Tibial nerve (tissue), 4 donors: ENCODE measurements around the gene ECE1. TPM values are rescaled to one million over a fixed set of nuclear protein-coding genes. Genes with fewer than 3 reads are reported as not detected.

Experiments
- DNase-seq, 2 donors: peaks; one replicate each; pipeline ENCODE4 v3.0.0-alpha.2; 2019; ENCODE audit warnings: low spot score in 2 of 2
- H3K27ac ChIP-seq, 4 donors: fragments of 200-600 bp; sonication (generic) in 3 of 4; one replicate each; pipeline ENCODE4 v1.5.1; 2017 to 2019; ENCODE audit warnings: mild to moderate bottlenecking in 1 of 4
- H3K27me3 ChIP-seq, 2 donors: fragments of 200-600 bp; sonication (generic) in 1 of 2; one replicate each; pipeline versions ENCODE4 v1.5.1 to v1.6.0; 2017 to 2019
- H3K36me3 ChIP-seq, 3 donors: fragments of 200-600 bp; sonication (generic); one replicate each; pipeline ENCODE4 v1.5.1; 2018 to 2019
- H3K4me1 ChIP-seq, 4 donors: fragments of 200-600 bp; sonication (generic) in 3 of 4; one replicate each; pipeline ENCODE4 v1.5.1; 2017 to 2019
- H3K4me3 ChIP-seq, 4 donors: fragments of 200-600 bp; sonication (generic) in 3 of 4; one replicate each; pipeline ENCODE4 v1.5.1; 2017 to 2019; ENCODE audit warnings: mild to moderate bottlenecking in 1 of 4, moderate library complexity in 1 of 4
- H3K9me3 ChIP-seq, 4 donors: fragments of 200-600 bp; sonication (generic) in 3 of 4; one replicate each; pipeline ENCODE4 v1.5.1; 2017 to 2019
- EP300 ChIP-seq, 2 donors: sonication (generic); formaldehyde crosslinking; IDR thresholded peaks; one replicate each; pipeline ENCODE4 v1.6.1; 2017; ENCODE audit warnings: antibody characterized with exemption in 2 of 2, mild to moderate bottlenecking in 1 of 2
- POLR2A ChIP-seq, 2 donors: fragments of 450-650 bp; IDR thresholded peaks; one replicate each; pipeline ENCODE4 v1.6.1; 2017; ENCODE audit warnings: antibody characterized with exemption in 2 of 2, mild to moderate bottlenecking in 2 of 2, moderate library complexity in 2 of 2
- WGBS, 2 donors: methylation state at CpG; one replicate each; pipeline ENCODE4 v1.1.5; 2018; 5-methylcytosine and 5-hydroxymethylcytosine counted together
- total RNA-seq, 4 donors: library from RNA; depleted of rRNA; stranded (reverse); fragments of >200 nt; gene quantifications; one replicate each; pipeline ENCODE4 v1.1.0, GENCODE V29; 2016
- TF ChIP-seq, protein P1 (sequence below), 5 experiments: fragments of 200-600 bp in 3 of 5; fragments of 450-650 bp in 2 of 5; sonication (generic) in 3 of 5; IDR thresholded peaks; one replicate each; pipeline ENCODE4 v1.5.1; 2016 to 2019; ENCODE audit warnings: antibody characterized with exemption in 5 of 5, mild to moderate bottlenecking in 3 of 5, moderate library complexity in 2 of 5

The ECE1 gene
- total RNA-seq, 4 donors from 2014 or later, result 84.1 to 128 (median 110) TPM

DNA sequence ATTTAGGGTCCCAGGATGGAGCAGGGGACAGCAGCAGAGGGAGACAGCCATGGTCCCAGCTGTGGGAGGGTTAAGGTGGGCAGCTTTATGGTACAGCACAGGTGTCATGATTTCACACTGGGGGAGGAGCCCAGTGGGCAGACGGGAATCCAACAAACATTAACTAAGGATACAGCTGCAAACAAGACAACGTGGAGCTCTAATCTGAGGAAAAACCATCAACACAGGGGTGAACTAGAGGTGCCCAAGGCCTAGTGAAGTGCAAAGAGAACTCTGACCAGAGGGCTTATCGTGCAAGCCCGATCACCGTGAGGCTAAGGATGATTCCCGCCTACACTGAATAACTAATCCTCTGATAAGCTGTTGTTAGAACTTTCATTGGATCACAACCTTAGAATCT, 18.7 kb downstream of the ECE1 start:
- WGBS, 2 donors, result 84 to 85% methylated on average over 6 of the region's 6 CpGs
- Histone ChIP-seq H3K27ac (peak overlapping the region in 1 of 4 donors; percentile 96), H3K4me3 (no peak overlapping the region), H3K9me3 (no peaks in the 10 kb centered on the region), H3K36me3 (peaks cover 0 to 59% (median 4%) of the 10 kb centered on the region in 3 donors), H3K4me1 (peaks cover 0 to 66% (median 18%) of the 10 kb centered on the region in 4 donors), H3K27me3 (no peaks in the 10 kb centered on the region)
- no peak for DNase-seq
- TF ChIP-seq EP300 (IDR thresholded peaks at IDR 0.05) (no peak), POLR2A (IDR thresholded peaks at IDR 0.05) (no peak)
- TF ChIP-seq, protein P1, sequence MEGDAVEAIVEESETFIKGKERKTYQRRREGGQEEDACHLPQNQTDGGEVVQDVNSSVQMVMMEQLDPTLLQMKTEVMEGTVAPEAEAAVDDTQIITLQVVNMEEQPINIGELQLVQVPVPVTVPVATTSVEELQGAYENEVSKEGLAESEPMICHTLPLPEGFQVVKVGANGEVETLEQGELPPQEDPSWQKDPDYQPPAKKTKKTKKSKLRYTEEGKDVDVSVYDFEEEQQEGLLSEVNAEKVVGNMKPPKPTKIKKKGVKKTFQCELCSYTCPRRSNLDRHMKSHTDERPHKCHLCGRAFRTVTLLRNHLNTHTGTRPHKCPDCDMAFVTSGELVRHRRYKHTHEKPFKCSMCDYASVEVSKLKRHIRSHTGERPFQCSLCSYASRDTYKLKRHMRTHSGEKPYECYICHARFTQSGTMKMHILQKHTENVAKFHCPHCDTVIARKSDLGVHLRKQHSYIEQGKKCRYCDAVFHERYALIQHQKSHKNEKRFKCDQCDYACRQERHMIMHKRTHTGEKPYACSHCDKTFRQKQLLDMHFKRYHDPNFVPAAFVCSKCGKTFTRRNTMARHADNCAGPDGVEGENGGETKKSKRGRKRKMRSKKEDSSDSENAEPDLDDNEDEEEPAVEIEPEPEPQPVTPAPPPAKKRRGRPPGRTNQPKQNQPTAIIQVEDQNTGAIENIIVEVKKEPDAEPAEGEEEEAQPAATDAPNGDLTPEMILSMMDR (IDR thresholded peaks at IDR 0.05), result no peak

DNA sequence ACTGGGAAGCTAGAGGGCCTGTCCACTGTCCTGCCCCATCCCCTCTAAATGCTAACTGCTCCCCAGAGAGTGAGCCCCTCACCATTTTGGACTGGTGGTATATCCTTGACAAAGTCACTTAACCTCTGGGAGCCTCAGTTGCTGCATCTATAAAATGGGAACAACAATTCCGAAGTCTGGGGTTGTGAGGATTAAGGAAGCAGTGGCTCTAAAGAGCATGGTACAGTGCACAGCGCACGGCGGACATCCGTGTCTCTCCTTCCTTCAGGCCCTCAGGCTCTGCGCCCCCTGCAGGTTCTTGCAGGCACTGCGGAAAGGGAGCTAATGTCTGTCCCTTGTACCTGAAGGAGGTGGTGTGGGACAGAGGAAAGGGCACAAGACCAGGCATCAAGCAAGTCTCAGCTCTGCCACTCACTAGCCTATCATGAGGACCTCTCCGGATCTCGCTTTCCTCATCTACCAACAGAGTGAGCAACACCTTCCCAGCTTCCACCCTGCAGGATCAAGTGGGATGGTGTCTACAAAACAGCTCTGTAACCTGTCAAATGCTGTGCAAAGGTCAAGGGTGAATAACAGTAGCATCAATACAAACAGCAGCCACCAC, 20.1 kb downstream of the ECE1 start:
- peak overlapping the region in 2 of 4 donors; percentile 76 to 96 for H3K27ac ChIP-seq
- 61 to 62% methylated on average over 9 of the region's 9 CpGs for WGBS, 2 donors
- no peaks in the 10 kb centered on the region for H3K9me3 ChIP-seq
- H3K27me3 ChIP-seq, result no peaks in the 10 kb centered on the region
- H3K36me3 ChIP-seq, result peaks cover 4 to 59% (median 5%) of the 10 kb centered on the region in 3 donors
- DNase-seq, result peak; percentile 65 to 83
- no peak overlapping the region for H3K4me3 ChIP-seq
- no peak for TF ChIP-seq EP300 (IDR thresholded peaks at IDR 0.05)
- no peak for TF ChIP-seq POLR2A (IDR thresholded peaks at IDR 0.05)
- TF ChIP-seq, protein P1 (IDR thresholded peaks at IDR 0.05), result peak; percentile 68 to 90 (median 73)
- peaks cover 0 to 71% (median 14%) of the 10 kb centered on the region in 4 donors for H3K4me1 ChIP-seq

GRCh38 chr1:21269461-21270085, 20.7 kb downstream of the ECE1 start:
- Histone ChIP-seq H3K27me3 (no peaks in the 10 kb centered on the region), H3K27ac (peak overlapping the region in 2 of 4 donors; percentile 76 to 96), H3K4me3 (no peak overlapping the region), H3K4me1 (peaks cover 0 to 69% (median 14%) of the 10 kb centered on the region in 4 donors), H3K36me3 (peaks cover 4 to 64% (median 5%) of the 10 kb centered on the region in 3 donors), H3K9me3 (no peaks in the 10 kb centered on the region)
- TF ChIP-seq EP300 (IDR thresholded peaks at IDR 0.05) (no peak), POLR2A (IDR thresholded peaks at IDR 0.05) (no peak)
- TF ChIP-seq, protein P1 (IDR thresholded peaks at IDR 0.05), result no peak
- 71 to 76% methylated on average over 7 of the region's 7 CpGs for WGBS, 2 donors
- no peak for DNase-seq

DNA sequence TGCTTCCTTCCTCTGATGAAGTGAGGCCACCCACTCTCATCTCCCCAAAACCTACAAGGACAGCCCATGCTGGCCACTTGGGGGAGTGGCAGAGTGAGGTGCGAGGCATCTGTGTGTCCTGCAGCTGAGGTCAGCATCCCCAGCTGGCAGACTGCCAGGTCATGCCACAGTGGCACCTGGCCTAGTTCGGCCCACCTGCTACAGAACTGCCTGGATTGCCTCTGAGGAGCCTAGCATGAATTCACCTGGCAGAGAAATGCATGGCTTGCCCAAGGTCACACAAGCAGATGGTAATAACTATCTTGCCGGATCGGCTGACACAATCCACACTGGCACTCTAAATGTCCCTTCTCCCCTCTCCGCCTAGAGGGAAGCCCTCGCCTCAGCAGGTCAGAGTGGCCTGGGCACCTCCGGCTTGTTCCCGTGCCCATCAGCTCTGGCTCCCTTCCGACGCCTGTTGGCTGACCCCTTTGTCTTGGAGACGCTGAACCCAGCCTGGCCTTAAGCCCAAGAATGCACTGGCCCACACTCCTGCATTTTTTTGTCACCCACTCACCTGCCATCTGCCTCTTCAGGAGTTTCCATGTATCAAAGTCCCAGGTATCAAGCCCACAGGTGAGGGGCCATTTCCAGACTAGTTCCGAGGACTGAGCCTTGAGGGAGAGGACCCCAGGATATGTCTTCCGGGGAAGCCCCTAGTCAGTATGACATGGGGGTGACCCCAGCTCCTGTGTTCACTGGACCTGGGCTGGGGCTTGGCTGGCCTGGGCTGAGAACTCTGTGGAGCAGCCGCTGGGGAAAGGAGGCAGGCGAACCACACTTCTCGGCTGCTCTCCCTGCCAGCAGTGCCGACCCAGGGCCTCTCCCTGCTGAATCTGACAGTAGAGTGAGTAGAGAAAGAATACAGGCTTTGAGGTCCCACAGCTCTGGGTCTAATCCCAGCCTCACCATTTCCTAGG, 21.7 kb downstream of the ECE1 start:
- DNase-seq, result no peak
- Histone ChIP-seq H3K4me3 (no peak overlapping the region), H3K9me3 (no peaks in the 10 kb centered on the region), H3K27me3 (no peaks in the 10 kb centered on the region), H3K4me1 (peaks cover 0 to 65% (median 18%) of the 10 kb centered on the region in 4 donors), H3K36me3 (peaks cover 4 to 66% (median 5%) of the 10 kb centered on the region in 3 donors), H3K27ac (peak overlapping the region; percentile 10 to 96 (median 56))
- 49 to 55% methylated on average over 15 to 17 of the region's 17 CpGs for WGBS, 2 donors
- TF ChIP-seq, protein P1 (IDR thresholded peaks at IDR 0.05), result peak in 1 of 5 experiments; percentile 8
- TF ChIP-seq POLR2A (IDR thresholded peaks at IDR 0.05), result no peak
- TF ChIP-seq EP300 (IDR thresholded peaks at IDR 0.05), result no peak
